Measurements from ENCODE around the gene ZNF556.

DNA sequence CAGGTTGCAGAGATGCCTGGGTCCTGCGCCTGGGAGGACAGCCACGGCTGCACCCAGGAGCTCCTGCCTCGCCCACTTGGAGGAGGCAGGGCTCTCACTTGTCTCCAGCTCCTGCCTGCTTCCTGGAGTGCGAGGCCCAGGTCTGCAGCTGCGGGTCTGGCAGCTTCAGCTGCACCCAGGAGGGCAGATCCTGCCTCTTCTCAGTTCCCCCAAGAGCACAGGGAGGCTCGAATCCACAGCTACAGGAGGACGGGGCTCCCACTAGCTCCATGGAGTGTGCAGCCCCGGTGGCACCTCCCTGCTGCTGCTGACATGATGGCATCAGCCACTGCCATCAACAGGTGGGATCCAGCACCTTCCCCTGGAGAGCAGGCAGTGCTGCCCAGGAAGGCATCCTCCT lies 43.0 kb upstream of the ZNF556 start:
- TF ChIP-seq, protein P1, sequence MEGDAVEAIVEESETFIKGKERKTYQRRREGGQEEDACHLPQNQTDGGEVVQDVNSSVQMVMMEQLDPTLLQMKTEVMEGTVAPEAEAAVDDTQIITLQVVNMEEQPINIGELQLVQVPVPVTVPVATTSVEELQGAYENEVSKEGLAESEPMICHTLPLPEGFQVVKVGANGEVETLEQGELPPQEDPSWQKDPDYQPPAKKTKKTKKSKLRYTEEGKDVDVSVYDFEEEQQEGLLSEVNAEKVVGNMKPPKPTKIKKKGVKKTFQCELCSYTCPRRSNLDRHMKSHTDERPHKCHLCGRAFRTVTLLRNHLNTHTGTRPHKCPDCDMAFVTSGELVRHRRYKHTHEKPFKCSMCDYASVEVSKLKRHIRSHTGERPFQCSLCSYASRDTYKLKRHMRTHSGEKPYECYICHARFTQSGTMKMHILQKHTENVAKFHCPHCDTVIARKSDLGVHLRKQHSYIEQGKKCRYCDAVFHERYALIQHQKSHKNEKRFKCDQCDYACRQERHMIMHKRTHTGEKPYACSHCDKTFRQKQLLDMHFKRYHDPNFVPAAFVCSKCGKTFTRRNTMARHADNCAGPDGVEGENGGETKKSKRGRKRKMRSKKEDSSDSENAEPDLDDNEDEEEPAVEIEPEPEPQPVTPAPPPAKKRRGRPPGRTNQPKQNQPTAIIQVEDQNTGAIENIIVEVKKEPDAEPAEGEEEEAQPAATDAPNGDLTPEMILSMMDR (IDR thresholded peaks at IDR 0.05): no peak
- TF ChIP-seq POLR2A (IDR thresholded peaks at IDR 0.05): no peak

Data from Peyer's patch (tissue), 4 donors.